Measurements from ENCODE around the gene ASTN2.

The ASTN2 gene

DNA sequence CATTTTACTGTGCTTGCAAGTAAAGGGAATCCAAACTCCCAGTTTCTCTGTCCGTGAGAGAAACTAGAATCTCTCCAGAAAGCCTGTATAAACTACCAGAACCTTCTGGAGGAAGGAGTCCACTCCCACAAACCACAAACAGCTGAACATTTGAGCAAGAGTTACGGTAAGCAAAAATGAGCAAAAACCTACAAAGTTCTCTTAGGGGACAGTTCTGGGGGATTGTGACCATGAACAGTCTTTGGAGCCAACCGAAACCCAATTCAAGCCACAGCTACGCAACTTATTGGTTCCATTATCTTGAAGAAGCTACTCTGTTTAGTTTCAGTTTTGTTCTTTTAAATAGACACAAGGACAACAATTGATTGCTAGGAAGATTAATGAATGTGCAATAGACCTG is 330.6 kb downstream of the ASTN2 start:
- no peak overlapping the region for H3K27ac ChIP-seq
- TF ChIP-seq ZFX (IDR thresholded peaks at IDR 0.05) (no peak), CTCF (conservative IDR thresholded peaks at IDR 0.05) (no peak)

DNA sequence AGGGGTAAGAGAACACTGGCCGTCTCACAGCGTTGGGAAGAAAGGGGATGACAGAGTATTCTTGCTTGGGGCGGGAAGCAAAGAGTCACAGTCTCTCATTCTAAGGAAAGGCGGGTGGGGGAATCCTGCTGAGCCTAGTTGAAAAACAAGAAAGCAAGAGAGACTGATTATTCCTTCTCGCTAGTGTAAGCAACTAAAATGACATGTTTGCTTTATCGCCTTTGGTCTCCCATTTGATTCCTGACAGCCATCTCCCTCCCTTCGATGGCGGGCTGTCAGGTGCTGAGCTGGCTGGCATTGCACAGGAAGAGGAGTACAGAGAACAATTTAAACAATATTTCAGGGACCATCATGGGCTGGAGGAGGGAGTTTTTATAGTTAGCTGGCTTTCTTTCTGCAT is 331.3 kb downstream of the ASTN2 start:
- H3K27ac ChIP-seq, result no peak overlapping the region
- no peak for TF ChIP-seq ZFX (IDR thresholded peaks at IDR 0.05)
- no peak for TF ChIP-seq CTCF (conservative IDR thresholded peaks at IDR 0.05)

- TF ChIP-seq ZFX (IDR thresholded peaks at IDR 0.05) (no peak), CTCF (conservative IDR thresholded peaks at IDR 0.05) (no peak)
- H3K27ac ChIP-seq, result no peak overlapping the region
These were observed 333.1 kb downstream of the ASTN2 start for GRCh38 chr9:117081641-117082317.

DNA sequence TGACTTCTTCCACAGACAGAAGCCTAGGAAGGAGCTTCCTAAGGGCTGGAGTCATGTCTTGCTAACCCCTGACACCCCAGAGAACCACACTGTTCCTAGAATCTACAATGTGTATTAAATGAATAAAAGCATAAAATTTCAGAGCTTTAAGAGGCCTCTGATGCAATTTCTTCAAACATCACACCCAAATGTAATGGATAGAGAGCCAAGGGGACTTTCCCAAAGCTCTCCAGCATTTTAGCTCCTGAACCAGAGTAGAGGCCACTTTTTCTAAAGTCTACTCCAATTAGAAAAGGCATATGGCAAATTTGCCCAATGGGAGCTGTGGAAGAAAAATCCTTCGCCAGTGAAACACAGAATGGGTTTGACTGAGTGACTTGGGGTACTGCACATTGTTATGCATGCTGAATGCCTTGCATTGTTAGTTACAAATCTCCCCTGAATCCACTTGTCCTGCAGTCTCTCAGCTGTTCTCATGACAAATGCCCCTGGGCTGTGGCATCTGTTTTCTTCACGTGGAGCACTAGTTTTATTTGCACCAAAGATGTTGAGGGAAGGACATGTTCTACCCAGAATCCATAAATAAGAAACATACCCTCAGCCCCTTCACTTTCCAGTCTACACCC is 334.0 kb downstream of the ASTN2 start:
- no peak overlapping the region for H3K27ac ChIP-seq
- TF ChIP-seq CTCF (conservative IDR thresholded peaks at IDR 0.05), result no peak
- no peak for TF ChIP-seq ZFX (IDR thresholded peaks at IDR 0.05)

GRCh38 chr9:117076571-117077290 is 338.1 kb downstream of the ASTN2 start:
- no peak for TF ChIP-seq CTCF (conservative IDR thresholded peaks at IDR 0.05)
- no peak for TF ChIP-seq ZFX (IDR thresholded peaks at IDR 0.05)
- no peak overlapping the region for H3K27ac ChIP-seq

DNA sequence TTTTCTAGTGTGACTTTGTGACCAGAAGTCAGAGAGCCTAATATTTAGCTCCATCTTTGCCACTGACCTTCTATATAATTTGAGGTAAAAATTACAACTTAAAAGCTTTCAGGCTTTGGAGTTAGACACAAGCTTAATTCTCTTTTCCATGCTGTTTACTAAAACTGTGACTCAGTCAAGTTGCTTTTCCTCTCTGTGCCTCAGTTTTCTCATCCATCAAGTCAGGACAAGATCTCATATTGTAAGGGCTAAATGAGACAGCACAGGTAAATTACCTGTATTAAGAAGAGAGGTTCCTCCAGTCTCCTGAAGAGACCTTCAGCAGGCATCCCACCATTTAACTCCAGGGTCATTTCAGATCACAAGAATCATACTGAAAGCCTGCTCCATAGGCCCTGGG is 339.2 kb downstream of the ASTN2 start:
- no peak overlapping the region for H3K27ac ChIP-seq
- TF ChIP-seq ZFX (IDR thresholded peaks at IDR 0.05) (no peak), CTCF (conservative IDR thresholded peaks at IDR 0.05) (no peak)
